KMS-11 (cell line): ENCODE measurements around the gene DCAF4.
A peak's percentile ranks its signal among the peaks of the same experiment; 100 is the strongest.
"Not testable (repeated sequence)": the region's sequence is repeated elsewhere in the genome, so short reads cannot be mapped to it uniquely, and the experiment has no call there.

Experiments used
- H2AFZ ChIP-seq: fragments of 200-600 bp; sonication (generic); 2 replicates; pipeline ENCODE4 v1.6.1; 2016; ENCODE audit warnings: antibody characterized with exemption, mixed run types, low read depth
- H3K27ac ChIP-seq: fragments of 200-600 bp; sonication (generic); 2 replicates; pipeline ENCODE4 v1.6.1; 2016; ENCODE audit warnings: mild to moderate bottlenecking, mixed run types
- H3K27me3 ChIP-seq: fragments of 200-600 bp; sonication (generic); 2 replicates; pipeline ENCODE4 v1.6.1; 2017; ENCODE audit warnings: mild to moderate bottlenecking, low read depth, mixed run types, moderate library complexity; ENCODE audit not compliant: insufficient read depth
- H3K36me3 ChIP-seq: fragments of 200-600 bp; sonication (generic); 2 replicates; pipeline ENCODE4 v1.6.1; 2017; ENCODE audit warnings: mild to moderate bottlenecking, mixed run types; ENCODE audit not compliant: insufficient read depth
- H3K4me1 ChIP-seq: fragments of 200-600 bp; sonication (generic); 2 replicates; pipeline ENCODE4 v1.6.1; 2016; ENCODE audit warnings: mild to moderate bottlenecking, low read depth, mixed run types; ENCODE audit not compliant: poor library complexity, severe bottlenecking
- H3K4me2 ChIP-seq: fragments of 200-600 bp; sonication (generic); 2 replicates; pipeline ENCODE4 v1.7.0; 2016; ENCODE audit warnings: mild to moderate bottlenecking, mixed run types
- H3K4me3 ChIP-seq: fragments of 200-600 bp; sonication (generic); IDR thresholded peaks from 2 replicates; pipeline ENCODE4 v1.6.1; 2017; ENCODE audit warnings: low read depth, low read length, mixed read lengths; ENCODE audit not compliant: insufficient read depth
- H3K79me2 ChIP-seq: fragments of 200-600 bp; sonication (generic); 2 replicates; pipeline ENCODE4 v1.6.1; 2016; ENCODE audit warnings: low read depth, mixed run types; ENCODE audit not compliant: insufficient read depth
- H3K9ac ChIP-seq: fragments of 200-600 bp; sonication (generic); 2 replicates; pipeline ENCODE4 v1.6.1; 2016; ENCODE audit warnings: mild to moderate bottlenecking, mixed run types
- H4K20me1 ChIP-seq: fragments of 200-600 bp; sonication (generic); 2 replicates; pipeline ENCODE4 v1.6.1; 2016; ENCODE audit warnings: mild to moderate bottlenecking, mixed run types; ENCODE audit not compliant: insufficient read depth
- TF ChIP-seq, protein P1 (sequence below): fragments of 200-600 bp; sonication (generic); conservative IDR thresholded peaks from 2 replicates; pipeline ENCODE4 v1.6.1; 2017; ENCODE audit warnings: low read depth, mild to moderate bottlenecking, antibody characterized with exemption, low read length, moderate library complexity, mixed read lengths

DCAF4 gene

DNA sequence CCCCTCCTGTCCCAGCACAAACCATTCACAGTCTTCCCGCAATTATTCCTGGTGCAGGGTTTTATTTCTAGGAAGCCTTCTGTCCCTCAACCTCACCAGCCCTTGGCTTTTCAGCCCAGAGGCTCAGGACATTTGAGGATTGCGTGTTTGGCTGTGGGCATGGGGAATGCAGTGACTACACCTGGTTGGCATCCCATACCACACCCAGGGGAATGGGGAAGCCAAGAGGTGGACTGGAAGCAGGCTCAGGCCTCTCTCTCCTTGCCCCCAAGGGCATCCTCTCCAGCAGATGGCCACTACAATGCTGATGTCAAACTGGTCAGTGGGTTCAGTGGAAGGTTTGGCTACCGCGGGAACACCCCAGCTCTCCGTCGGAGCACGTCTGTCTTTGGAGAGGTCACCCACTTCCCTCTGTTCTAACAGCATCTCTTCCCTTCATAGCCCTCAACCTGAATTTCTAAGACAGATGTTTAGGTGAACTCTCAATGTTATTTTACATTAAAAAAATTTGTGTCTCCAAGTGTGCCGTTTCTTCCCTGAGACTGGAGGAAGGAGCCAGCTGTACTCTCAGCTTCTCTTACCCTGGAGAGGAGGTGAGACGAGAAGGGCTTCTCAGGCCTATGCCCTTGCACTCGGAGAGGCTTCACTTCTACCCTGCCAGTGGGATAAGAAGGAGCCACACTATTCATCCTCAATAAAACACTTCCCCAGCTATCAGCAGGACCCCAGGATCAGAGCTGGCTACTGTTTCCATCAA is 35.5 kb downstream of the DCAF4 start:
- no peaks in the 10 kb centered on the region for H3K79me2 ChIP-seq
- no peak overlapping the region for H3K9ac ChIP-seq
- no peak overlapping the region for H2AFZ ChIP-seq
- H4K20me1 ChIP-seq: no peaks in the 10 kb centered on the region
- H3K36me3 ChIP-seq: no peaks in the 10 kb centered on the region
- TF ChIP-seq, protein P1, sequence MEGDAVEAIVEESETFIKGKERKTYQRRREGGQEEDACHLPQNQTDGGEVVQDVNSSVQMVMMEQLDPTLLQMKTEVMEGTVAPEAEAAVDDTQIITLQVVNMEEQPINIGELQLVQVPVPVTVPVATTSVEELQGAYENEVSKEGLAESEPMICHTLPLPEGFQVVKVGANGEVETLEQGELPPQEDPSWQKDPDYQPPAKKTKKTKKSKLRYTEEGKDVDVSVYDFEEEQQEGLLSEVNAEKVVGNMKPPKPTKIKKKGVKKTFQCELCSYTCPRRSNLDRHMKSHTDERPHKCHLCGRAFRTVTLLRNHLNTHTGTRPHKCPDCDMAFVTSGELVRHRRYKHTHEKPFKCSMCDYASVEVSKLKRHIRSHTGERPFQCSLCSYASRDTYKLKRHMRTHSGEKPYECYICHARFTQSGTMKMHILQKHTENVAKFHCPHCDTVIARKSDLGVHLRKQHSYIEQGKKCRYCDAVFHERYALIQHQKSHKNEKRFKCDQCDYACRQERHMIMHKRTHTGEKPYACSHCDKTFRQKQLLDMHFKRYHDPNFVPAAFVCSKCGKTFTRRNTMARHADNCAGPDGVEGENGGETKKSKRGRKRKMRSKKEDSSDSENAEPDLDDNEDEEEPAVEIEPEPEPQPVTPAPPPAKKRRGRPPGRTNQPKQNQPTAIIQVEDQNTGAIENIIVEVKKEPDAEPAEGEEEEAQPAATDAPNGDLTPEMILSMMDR: no peak
- no peak overlapping the region for H3K27ac ChIP-seq
- H3K4me2 ChIP-seq: no peak overlapping the region
- H3K4me3 ChIP-seq: no peak overlapping the region
- peaks cover 53% of the 10 kb centered on the region for H3K4me1 ChIP-seq
- H3K27me3 ChIP-seq: no peaks in the 10 kb centered on the region

- peaks cover 50% of the 10 kb centered on the region for H3K4me1 ChIP-seq
- not testable (repeated sequence) for H3K4me2 ChIP-seq, H3K36me3 ChIP-seq, H3K27ac ChIP-seq, H4K20me1 ChIP-seq, H3K9ac ChIP-seq, H3K27me3 ChIP-seq, H3K79me2 ChIP-seq, H3K4me3 ChIP-seq, H2AFZ ChIP-seq
Observed at GRCh38 chr14:72962336-72962754, 36.1 kb downstream of the DCAF4 start.

DNA sequence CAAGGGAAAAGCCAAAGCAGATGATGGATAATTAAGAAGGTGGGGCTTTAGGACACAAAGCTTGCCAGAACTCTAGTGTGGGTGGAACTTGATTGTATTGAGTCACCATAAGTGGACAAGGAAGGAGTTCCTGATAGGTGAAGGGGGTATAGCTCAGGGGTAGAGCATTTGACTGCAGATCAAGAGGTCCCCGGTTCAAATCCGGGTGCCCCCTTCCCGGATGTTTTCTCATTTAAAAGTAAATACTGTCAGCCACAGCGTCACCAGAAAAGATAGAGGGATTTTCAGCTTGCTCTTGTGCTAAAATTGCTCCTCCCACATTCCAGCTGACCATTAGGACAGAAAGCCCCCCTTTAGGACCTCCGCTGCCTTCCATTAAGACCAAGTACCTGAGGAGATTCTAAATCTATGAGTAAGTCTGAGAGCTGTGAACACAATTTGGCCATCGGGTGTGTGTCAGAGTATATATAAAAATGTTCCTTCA is 36.6 kb downstream of the DCAF4 start:
- no peak overlapping the region for H2AFZ ChIP-seq
- no peaks in the 10 kb centered on the region for H3K27me3 ChIP-seq
- H4K20me1 ChIP-seq: no peaks in the 10 kb centered on the region
- H3K4me2 ChIP-seq: peak overlapping the region; percentile 17; the same call in 1 of the 2 replicates
- TF ChIP-seq, protein P1: no peak
- no peaks in the 10 kb centered on the region for H3K79me2 ChIP-seq
- no peaks in the 10 kb centered on the region for H3K36me3 ChIP-seq
- H3K4me3 ChIP-seq: no peak overlapping the region
- H3K9ac ChIP-seq: no peak overlapping the region
- peaks cover 50% of the 10 kb centered on the region for H3K4me1 ChIP-seq
- peak overlapping the region; percentile 81 for H3K27ac ChIP-seq

DNA sequence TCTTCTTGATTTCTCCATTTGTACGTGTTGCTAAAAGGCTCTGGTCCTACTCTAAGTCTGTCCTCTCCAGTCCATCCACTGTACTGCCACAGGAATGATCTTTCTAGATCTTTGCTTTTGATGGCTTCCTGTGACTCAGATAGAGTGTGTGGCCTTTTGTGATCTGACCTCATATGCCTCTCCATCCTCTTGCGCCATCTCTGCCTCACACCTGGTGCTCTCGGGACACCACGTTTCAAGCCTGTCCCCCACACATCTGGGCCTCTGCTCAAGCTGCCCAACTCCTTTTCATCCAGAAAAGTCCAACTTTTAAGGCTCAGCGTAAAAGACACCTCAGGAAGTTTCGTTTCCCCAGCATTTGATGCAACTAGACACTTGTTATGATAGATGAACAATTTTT is 39.0 kb downstream of the DCAF4 start:
- Histone ChIP-seq H3K27me3 (no peaks in the 10 kb centered on the region), H3K36me3 (no peaks in the 10 kb centered on the region), H3K27ac (peak overlapping the region; percentile 81), H3K4me1 (peaks cover 50% of the 10 kb centered on the region), H4K20me1 (no peaks in the 10 kb centered on the region), H2AFZ (no peak overlapping the region), H3K4me2 (peak overlapping the region; percentile 48), H3K4me3 (no peak overlapping the region), H3K79me2 (no peaks in the 10 kb centered on the region), H3K9ac (peak overlapping the region; percentile 15; the same call in 1 of the 2 replicates)
- TF ChIP-seq, protein P1: no peak

- peak overlapping the region; percentile 48; the same call in 1 of the 2 replicates for H3K4me2 ChIP-seq
- H3K27ac ChIP-seq: peak overlapping the region; percentile 81
- H3K9ac ChIP-seq: peak overlapping the region; percentile 15; the same call in 1 of the 2 replicates
- H3K79me2 ChIP-seq: no peaks in the 10 kb centered on the region
- TF ChIP-seq, protein P1: no peak
- no peaks in the 10 kb centered on the region for H3K27me3 ChIP-seq
- H2AFZ ChIP-seq: no peak overlapping the region
- H3K4me3 ChIP-seq: no peak overlapping the region
- no peaks in the 10 kb centered on the region for H4K20me1 ChIP-seq
- peaks cover 50% of the 10 kb centered on the region for H3K4me1 ChIP-seq
- no peaks in the 10 kb centered on the region for H3K36me3 ChIP-seq
Observed at GRCh38 chr14:72966038-72966437, 39.8 kb downstream of the DCAF4 start.
